H1 (cell line): ENCODE results near the gene ARAP2. TPM values are rescaled to one million over a fixed set of nuclear protein-coding genes. Genes with fewer than 3 reads are reported as not detected.

Source experiments
- PHF8 ChIP-seq: fragments of 200-600 bp; sonication (generic); conservative IDR thresholded peaks from 2 replicates; pipeline ENCODE4 v1.7.1; 2012; ENCODE audit warnings: low read depth, mild to moderate bottlenecking, inconsistent platforms, low read length, moderate library complexity
- SIRT6 ChIP-seq: IDR thresholded peaks from one replicate; pipeline ENCODE4 v1.7.1; 2012; ENCODE audit warnings: low read length, inconsistent platforms
- polyA plus RNA-seq, 7 experiments: library from polyadenylated mRNA; depleted of rRNA in 3 of 7; stranded (reverse) in 5 of 7; unstranded in 2 of 7; fragments of >200 nt in 5 of 7; fragments of 200-250 nt in 2 of 7; gene quantifications; 1 replicate in 5 of 7; 2 replicates in 1 of 7; 4 replicates in 1 of 7; pipeline versions ENCODE4 v1.2.1 to v1.2.3, GENCODE V29; 2011 to 2013; ENCODE audit warnings: missing spikeins in 2 of 7, mixed read lengths in 2 of 7
- total RNA-seq: library from RNA; stranded (reverse); fragmentation: NEBNext Ultra II Directional; extraction: Animal tissue kit (Norgen Biotek cat#: 25700); gene quantifications from 2 replicates; pipeline ENCODE4 v1.2.1, GENCODE V29; 2021

ARAP2 gene
- total and polyA plus RNA-seq, 2 of the 8 experiments (the other 6 are each of a cell fraction or from before 2014, with no cell fraction given): 0.15 to 2.3 TPM

- TF ChIP-seq PHF8 (no peak), SIRT6 (no peak)
These were observed 26.2 kb downstream of the ARAP2 start (continued) for GRCh38 chr4:36218121-36218520.
